Right lobe of liver (tissue), 6 donors: ENCODE data around the gene TBL1Y. TPM values are rescaled to one million over a fixed set of nuclear protein-coding genes. Genes with fewer than 3 reads are reported as not detected.

Experiments
- ATAC-seq, 4 donors: fragments of 200-7000 bp; cut with Tn5 transposase; one replicate each; pipeline ENCODE4 v1.9.1; 2020; ENCODE audit warnings: mild to moderate bottlenecking in 4 of 4, moderate library complexity in 4 of 4
- DNase-seq, 3 donors: peaks; one replicate each; pipeline ENCODE4 v3.0.0-alpha.2; 2020
- H3K27ac ChIP-seq, 3 donors: fragments of 200-600 bp; one replicate each; pipeline ENCODE4 v1.8.0; 2022
- H3K27me3 ChIP-seq, 2 donors: fragments of 200-600 bp; one replicate each; pipeline ENCODE4 v1.8.0; 2022
- H3K36me3 ChIP-seq, 4 donors: fragments of 200-600 bp; sonication (generic) in 1 of 4; one replicate each; pipeline versions ENCODE4 v1.5.1 to v1.8.0; 2017 to 2022; ENCODE audit warnings: control low read depth in 1 of 4
- H3K4me1 ChIP-seq, 4 donors: fragments of 200-600 bp; sonication (generic) in 1 of 4; one replicate each; pipeline versions ENCODE4 v1.5.1 to v1.8.0; 2017 to 2022; ENCODE audit warnings: control low read depth in 1 of 4
- H3K4me3 ChIP-seq, 3 donors: fragments of 200-600 bp; one replicate each; pipeline ENCODE4 v1.8.0; 2022
- H3K9me3 ChIP-seq, 4 donors: fragments of 200-600 bp; sonication (generic) in 1 of 4; one replicate each; pipeline versions ENCODE4 v1.5.1 to v1.8.0; 2017 to 2022; ENCODE audit warnings: control low read depth in 1 of 4
- POLR2A ChIP-seq: fragments of 450-650 bp; IDR thresholded peaks from one replicate; pipeline ENCODE4 v1.6.1; 2017; ENCODE audit warnings: antibody characterized with exemption, mild to moderate bottlenecking
- WGBS: methylation state at CpG from one replicate; pipeline ENCODE4 v1.1.6; 2018; ENCODE audit warnings: low coverage, low lambda C conversion rate; ENCODE audit not compliant: insufficient coverage; ENCODE audit errors: missing lambda C conversion rate; 5-methylcytosine and 5-hydroxymethylcytosine counted together
- intact Hi-C, 2 donors: fragments of 100-400 bp; cut with DNase I; formaldehyde crosslinking; loops; one replicate each; pipeline versions ENCODE4 v1.11.2 to v1.14.1; 2022
- total RNA-seq, 6 experiments: library from RNA; depleted of rRNA in 2 of 6; stranded (reverse); fragments of >200 nt in 2 of 6; fragmentation: NEBNext Ultra II Directional in 3 of 6; extraction: Animal tissue kit (Norgen Biotek cat#: 25700) in 3 of 6; gene quantifications; one replicate each; pipeline versions ENCODE4 v1.1.0 to v1.2.4, GENCODE V29; 2016 to 2023
- TF ChIP-seq, protein P1 (sequence below), 4 donors: fragments of 200-600 bp in 3 of 4; fragments of 450-650 bp in 1 of 4; IDR thresholded peaks; one replicate each; pipeline versions ENCODE4 v1.5.1 to v1.8.0; 2016 to 2022; ENCODE audit warnings: antibody characterized with exemption in 4 of 4, mild to moderate bottlenecking in 2 of 4
- donor health status: DM: no; HTN: yes; CAD: no.
- donor health status: DM: no; HTN: no; CAD: no.
- donor health status: DM: no; HTN: no; CAD: no.
- donor health status: DM: no; HTN: yes; CAD: no.
- donor health status: DM: no; HTN: yes; CAD: no.

TBL1Y gene
- total RNA-seq, 6 experiments from 2014 or later, result 2.7 TPM; not detected in 5

DNA sequence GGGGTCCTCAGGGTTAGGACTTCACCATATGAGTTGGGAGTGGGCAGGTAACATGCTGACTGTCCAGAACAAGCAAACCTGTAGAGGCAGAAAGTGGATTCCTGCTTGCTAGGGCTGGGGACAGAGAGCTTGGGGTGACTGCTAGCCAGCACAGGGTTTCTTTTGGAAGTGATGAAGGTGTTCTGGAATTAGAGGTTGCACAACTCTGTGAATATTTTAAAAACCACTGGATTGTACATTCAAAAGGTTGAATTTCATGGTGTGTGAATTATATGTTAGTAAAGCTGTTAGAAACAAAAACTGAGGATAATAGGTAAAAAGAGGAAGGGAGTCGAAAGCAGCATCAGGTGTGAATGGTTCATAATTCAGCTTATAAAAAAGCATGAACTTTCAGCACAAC, 57.7 kb downstream of the TBL1Y start:
- Histone ChIP-seq H3K4me3 (no peak overlapping the region), H3K9me3 (no peaks in the 10 kb centered on the region), H3K27me3 (no peaks in the 10 kb centered on the region), H3K36me3 (no peaks in the 10 kb centered on the region), H3K27ac (no peak overlapping the region), H3K4me1 (no peaks in the 10 kb centered on the region)
- DNase-seq (no peak), ATAC-seq (no peak)
- intact Hi-C loops, result no loop called here
- TF ChIP-seq, protein P1, sequence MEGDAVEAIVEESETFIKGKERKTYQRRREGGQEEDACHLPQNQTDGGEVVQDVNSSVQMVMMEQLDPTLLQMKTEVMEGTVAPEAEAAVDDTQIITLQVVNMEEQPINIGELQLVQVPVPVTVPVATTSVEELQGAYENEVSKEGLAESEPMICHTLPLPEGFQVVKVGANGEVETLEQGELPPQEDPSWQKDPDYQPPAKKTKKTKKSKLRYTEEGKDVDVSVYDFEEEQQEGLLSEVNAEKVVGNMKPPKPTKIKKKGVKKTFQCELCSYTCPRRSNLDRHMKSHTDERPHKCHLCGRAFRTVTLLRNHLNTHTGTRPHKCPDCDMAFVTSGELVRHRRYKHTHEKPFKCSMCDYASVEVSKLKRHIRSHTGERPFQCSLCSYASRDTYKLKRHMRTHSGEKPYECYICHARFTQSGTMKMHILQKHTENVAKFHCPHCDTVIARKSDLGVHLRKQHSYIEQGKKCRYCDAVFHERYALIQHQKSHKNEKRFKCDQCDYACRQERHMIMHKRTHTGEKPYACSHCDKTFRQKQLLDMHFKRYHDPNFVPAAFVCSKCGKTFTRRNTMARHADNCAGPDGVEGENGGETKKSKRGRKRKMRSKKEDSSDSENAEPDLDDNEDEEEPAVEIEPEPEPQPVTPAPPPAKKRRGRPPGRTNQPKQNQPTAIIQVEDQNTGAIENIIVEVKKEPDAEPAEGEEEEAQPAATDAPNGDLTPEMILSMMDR (IDR thresholded peaks at IDR 0.05), result no peak
- TF ChIP-seq POLR2A, result no peak
- WGBS, result no CpG with 5 or more reads among the region's 1 CpG

DNA sequence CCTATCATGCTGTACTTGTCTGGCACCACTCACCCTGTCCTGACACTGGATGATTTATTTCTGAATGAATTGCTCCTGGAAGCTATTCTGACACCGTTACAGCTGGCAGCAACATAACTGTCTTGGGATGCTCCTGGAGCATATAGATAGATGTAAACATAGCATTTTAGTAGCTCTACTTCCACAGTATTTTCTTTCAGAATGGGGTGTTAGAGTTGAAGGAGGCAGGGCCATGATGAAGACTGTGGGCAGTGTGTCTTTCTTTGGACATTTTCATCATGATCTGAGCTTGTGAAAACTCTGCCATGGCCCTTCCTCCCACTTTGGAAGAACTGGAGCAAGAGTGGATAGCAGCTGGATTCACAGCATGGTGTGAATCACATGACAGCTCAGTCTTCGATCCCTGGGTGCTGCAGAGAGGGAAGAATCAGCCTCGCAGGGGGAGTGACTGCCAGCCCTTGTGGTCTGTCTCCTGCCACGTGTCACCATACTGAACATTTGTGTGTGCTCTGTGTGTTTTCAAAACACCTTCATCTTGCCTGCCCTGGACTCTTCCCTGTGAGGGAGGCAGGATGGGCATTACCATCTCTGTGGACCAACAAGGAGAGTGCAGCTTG, 61.9 kb downstream of the TBL1Y start:
- WGBS, result no CpG with 5 or more reads among the region's 4 CpGs
- H3K36me3 ChIP-seq, result no peaks in the 10 kb centered on the region
- H3K27me3 ChIP-seq, result no peaks in the 10 kb centered on the region
- no peak overlapping the region for H3K4me3 ChIP-seq
- H3K9me3 ChIP-seq, result no peaks in the 10 kb centered on the region
- DNase-seq (no peak), ATAC-seq (no peak)
- no peak for TF ChIP-seq POLR2A
- TF ChIP-seq, protein P1 (IDR thresholded peaks at IDR 0.05), result no peak
- intact Hi-C loops, result no loop called here
- H3K4me1 ChIP-seq, result no peaks in the 10 kb centered on the region
- no peak overlapping the region for H3K27ac ChIP-seq

DNA sequence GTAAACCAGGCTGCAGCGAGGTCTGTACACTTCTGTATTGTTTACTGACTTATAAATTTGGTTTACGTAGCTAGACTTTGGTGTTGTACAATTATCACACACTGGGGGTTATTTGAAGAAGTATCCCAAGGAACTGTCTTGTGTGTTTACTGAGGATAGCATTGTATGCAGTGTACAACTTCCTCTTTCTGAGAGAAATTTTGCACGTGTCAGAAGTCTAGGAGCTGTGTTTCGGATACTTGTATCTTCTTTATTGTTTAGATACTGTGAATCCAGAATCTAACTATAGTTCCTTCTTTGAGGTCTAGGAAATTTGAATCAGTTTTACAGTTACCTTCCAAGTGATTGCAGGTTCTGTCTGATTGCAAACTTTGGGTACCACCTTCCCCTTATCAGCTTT, 64.5 kb downstream of the TBL1Y start:
- H3K9me3 ChIP-seq, result no peaks in the 10 kb centered on the region
- no peak for ATAC-seq
- no peak for TF ChIP-seq POLR2A
- TF ChIP-seq, protein P1 (IDR thresholded peaks at IDR 0.05), result no peak
- H3K4me1 ChIP-seq, result no peaks in the 10 kb centered on the region
- H3K4me3 ChIP-seq, result no peak overlapping the region
- H3K27ac ChIP-seq, result no peak overlapping the region
- WGBS, result no CpG with 5 or more reads among the region's 4 CpGs
- H3K36me3 ChIP-seq, result no peaks in the 10 kb centered on the region
- intact Hi-C loops, result no loop called here
- no peak for DNase-seq
- H3K27me3 ChIP-seq, result no peaks in the 10 kb centered on the region

DNA sequence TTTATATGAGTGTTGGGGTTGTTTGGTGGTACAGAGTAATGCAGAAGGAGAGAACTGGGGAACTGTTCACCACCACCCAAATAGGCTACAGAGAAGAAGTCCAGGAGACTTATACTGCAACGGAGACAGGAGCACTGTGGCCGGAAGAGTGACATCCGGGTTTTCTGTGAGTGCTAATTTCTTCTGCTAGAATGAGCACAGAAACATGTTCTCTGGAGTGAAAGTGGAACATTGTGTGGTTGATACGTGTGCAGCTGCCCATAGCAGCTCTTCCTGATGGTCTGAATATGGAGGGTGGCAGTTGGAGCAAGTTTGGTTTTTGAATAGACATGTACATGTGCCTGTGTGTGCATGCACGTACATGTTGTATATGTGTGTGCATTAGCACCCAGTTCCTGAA, 67.3 kb downstream of the TBL1Y start:
- no peaks in the 10 kb centered on the region for H3K27me3 ChIP-seq
- intact Hi-C loops, result no loop called here
- no CpG with 5 or more reads among the region's 5 CpGs for WGBS
- TF ChIP-seq POLR2A, result no peak
- TF ChIP-seq, protein P1 (IDR thresholded peaks at IDR 0.05), result no peak
- no peaks in the 10 kb centered on the region for H3K9me3 ChIP-seq
- H3K4me1 ChIP-seq, result no peaks in the 10 kb centered on the region
- H3K27ac ChIP-seq, result no peak overlapping the region
- DNase-seq (no peak), ATAC-seq (no peak)
- no peaks in the 10 kb centered on the region for H3K36me3 ChIP-seq
- H3K4me3 ChIP-seq, result no peak overlapping the region

DNA sequence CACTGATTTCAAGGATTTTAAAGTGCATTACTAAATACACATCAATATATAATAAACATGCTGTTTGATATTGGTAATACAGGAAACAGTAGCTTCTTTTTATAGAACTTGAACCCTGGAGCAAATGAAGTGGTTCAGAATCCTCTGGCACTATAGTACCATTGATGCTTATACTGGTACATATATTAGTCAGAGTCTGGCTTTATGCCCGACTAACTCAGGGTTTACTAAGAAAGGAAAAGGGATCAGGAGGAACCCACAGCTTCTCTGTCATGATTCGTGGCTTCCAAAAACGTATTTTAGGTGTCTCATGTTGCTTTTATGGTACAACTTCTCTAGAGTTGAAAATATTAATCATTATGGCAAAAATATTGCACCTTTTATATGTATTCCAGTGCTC, 72.7 kb downstream of the TBL1Y start:
- no peaks in the 10 kb centered on the region for H3K9me3 ChIP-seq
- intact Hi-C loops, result no loop called here
- no CpG with 5 or more reads among the region's 3 CpGs for WGBS
- DNase-seq, result no peak
- TF ChIP-seq, protein P1 (IDR thresholded peaks at IDR 0.05), result no peak
- TF ChIP-seq POLR2A, result no peak
- no peaks in the 10 kb centered on the region for H3K4me1 ChIP-seq
- H3K4me3 ChIP-seq, result no peak overlapping the region
- H3K27ac ChIP-seq, result no peak overlapping the region
- no peaks in the 10 kb centered on the region for H3K36me3 ChIP-seq
- ATAC-seq, result no peak
- no peaks in the 10 kb centered on the region for H3K27me3 ChIP-seq
